Measurements from ENCODE around the gene SULT2B1.
A peak's percentile ranks its signal among the peaks of the same experiment; 100 is the strongest.

SULT2B1 gene

DNA sequence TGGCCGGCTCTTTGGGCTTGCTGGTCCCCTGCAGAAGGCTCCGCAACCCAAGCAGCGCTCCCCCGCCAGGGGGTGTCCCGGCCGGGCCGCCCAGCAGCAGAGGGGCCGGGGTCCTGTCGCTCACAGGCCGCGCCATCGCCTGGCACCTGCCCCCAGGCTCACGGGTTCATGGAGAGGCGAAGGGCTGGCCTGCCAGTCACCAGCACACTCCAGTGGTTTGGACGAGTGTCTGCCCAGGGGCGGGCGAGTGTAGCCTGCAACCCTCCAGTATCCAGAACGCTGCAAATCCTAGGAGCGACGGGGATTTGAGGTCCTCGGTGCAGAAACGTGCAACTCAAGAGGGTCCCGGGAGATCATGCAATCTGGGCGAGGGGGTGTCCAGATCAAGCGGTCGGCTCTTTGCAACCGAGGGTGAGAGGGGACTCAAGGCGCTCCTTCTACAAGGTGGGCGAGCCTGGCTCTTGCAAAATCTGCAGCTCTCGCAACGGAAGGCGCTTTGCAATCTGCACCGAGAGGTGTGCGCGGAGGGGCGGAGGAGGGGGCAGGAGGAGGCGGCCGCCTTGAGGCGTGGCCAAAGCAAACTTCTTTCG is 85.0 kb downstream of the SULT2B1 start, which contains the start of gene DBP:
Gene DBP (minus strand): TSS at position 521 of the 590 bp plus-strand sequence. CDS start 385 bp downstream, at position 136.
- no peak for DNase-seq

DNA sequence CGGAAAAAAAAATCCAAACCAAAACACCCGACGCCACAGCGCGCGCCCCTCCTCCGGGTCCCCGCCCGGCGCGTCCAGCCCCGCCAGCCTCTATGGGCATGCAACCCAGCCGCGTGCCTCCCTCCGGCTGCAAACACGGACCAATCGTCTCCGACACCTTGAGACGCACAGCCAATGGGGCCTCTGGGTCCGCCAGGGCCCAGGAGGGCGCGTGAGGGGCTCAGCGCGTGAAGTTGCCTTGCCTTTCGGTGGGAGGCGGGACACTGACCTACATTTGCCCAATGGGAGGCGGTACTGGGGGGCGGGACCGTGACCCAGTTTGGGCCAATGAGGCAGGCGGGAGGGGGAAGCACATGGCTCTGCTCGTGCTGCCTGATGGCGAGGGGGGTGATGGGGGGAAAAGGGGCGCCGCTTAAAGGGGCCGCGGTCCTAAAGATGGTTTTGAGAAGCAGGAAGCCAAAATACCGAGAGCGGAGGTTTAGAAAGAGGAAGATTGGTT is 85.5 kb downstream of the SULT2B1 start:
- peak; percentile 96 for DNase-seq

DNA sequence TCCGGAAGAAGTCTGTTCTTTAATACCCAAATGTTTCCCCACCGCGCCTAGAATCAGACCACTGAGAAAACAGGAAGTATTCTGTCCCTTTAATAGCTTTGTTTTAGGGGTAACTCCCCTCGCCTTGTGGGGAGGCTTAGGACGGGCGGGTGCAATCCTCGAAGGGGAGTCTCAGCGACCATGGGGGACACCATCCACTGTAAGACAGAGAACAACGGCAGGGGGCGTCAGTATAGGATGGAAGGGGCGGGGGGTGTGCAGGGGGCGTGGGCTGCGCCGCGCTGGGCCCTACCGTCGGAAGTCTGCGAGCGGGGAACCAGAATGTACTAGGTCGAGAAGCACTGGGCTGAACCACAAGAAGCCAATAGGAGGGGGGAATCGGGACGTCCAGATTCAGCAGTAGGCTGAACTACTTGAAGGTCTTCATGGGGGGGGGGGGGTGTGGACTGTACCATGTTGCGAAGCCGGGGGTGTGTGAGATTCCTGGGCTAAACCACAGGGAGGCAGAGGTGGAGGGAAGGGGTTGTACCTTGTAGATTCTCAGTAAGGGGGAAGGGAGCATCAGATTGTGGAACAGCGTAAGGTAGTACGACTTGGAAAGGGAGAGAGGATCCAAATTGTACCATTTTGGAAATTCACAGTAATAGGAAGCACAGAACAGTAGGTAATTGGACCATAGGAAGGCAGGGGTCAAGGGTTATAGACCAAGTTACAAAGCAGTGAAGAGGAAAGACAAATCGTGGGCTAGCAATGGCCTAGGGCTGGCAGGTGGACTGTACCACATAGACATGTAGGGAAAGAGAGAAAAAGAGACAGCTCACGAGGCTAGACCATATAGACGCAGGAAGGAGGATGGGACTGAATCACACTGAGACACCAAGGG is 86.2 kb downstream of the SULT2B1 start:
- DNase-seq: peak; percentile 64

DNA sequence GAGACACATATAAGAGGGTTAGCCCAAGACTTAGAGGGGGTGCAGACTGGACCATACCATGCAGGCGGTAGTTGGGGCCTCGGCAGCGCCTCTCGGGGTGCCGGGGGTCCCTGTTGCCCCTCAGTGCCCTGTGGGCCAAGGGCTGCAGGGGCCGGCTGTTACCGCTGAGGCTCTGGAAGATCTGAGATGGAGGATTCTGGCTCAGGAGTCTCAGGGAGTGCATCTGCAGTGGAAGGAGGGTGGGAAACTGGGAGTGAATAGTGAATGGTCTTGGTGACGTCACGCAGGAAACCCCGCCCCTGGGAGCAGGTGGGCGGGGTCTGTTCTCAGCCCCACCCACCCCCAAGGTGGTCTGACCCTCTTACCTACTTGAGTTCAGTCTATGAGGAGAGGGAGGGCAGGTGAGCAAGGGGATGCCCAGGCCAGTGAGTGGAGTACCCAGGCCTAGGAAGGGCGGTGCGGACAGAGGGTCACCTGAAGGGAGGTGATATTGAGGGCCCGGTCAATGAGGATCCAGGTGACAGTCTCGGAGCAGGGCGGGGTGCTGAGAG is 86.9 kb downstream of the SULT2B1 start:
- DNase-seq: no peak

DNA sequence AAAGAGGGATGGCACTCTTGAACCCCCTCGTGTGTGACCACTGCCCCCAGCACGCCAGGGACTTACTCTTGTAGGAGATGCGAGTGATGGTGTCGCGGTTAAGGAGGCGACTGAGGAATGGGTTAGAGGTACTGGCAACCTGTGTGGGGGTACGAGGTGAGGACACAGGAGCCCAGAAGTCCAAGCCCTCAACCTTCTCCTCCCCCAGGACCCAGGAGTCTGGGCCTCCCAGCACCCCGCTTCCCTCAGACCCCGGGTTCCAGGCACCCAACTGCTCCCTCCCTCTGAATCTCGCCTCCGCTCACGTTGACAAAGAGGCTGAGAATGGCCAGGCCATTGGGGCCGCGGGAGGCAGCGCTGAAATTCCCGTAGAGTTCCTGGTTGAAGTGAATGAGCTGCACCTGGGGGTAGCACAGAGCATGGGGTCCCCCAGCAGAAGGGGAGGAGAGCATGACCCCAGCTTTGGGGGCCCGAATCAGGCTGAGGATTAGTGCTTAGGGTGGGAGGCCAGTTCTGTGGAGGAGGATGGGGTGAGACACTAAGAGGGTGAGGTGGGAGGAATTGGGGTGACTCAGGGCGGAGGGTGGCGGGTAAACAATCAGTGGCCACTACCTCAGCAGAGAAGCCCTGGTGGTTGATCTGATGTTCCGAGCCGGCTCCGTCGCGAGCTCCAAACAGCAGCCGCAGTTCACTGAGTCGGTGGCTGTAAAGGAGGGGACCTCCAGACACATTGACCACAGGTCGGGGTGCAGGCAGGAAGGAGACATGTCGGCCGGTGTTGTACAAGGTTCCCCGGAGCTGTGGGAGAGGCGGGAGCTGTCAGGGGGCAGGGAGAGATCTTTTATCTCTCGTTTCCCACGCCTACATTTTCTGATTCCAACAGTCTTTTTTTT is 87.8 kb downstream of the SULT2B1 start:
- DNase-seq: no peak

DNA sequence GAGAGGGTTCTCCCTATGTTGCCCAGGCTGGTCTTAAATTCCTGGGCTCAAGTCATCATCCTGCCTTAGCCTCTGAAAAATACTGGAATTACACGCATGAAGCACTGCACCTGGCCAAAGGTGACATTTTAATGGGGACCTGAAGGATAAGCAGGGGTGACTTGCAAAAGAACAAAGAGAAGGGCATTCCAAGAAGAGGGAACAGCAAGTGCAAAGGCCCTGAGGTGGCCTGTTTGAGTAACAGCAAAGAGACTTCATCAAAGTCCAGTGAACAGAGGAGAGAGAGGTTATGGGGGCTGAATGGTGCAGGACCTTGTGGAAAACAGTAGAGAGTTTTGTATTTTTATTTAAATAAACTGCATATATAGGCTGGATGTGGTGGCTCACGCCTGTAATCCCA is 89.9 kb downstream of the SULT2B1 start:
- no peak for DNase-seq

DNA sequence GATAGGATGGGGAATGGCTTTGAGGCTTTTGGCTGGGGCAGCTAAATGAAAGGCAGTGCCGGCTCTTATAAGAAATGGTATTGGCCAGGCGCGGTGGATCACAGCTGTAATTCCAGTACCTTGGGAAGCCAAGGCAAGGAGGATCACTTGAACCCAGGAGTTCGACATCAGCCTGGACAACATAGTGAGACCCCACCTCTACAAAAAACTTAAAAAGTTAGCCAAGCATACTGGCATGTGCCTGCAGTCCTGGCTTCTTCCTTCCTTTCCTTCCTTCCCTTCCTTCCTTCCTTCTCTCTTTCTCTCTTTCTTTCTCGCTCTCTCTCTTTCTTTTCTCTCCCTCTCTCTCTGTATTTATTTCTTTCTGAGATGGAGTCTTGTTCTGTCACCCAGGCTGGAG is 90.9 kb downstream of the SULT2B1 start:
- no peak for DNase-seq

DNA sequence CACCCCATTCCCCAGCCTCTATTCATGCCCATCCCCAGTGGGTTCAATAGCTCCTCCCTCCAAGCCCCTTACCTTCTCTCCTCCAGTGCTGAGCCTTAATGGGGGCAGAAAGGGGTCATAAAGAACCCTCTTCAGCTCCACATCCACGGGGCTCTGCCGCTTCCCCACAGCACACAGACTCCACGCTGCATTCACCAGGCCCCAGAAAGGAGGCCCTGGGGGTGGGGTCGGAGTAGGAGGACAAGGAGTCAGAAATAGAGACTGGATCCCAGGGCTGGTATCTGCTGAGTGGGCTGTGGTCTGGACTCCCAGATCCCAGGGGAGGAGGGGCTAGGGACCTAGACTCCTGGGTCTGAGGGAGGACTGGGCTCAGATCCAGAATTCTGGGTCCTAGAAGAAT is 92.4 kb downstream of the SULT2B1 start:
- no peak for DNase-seq

DNA sequence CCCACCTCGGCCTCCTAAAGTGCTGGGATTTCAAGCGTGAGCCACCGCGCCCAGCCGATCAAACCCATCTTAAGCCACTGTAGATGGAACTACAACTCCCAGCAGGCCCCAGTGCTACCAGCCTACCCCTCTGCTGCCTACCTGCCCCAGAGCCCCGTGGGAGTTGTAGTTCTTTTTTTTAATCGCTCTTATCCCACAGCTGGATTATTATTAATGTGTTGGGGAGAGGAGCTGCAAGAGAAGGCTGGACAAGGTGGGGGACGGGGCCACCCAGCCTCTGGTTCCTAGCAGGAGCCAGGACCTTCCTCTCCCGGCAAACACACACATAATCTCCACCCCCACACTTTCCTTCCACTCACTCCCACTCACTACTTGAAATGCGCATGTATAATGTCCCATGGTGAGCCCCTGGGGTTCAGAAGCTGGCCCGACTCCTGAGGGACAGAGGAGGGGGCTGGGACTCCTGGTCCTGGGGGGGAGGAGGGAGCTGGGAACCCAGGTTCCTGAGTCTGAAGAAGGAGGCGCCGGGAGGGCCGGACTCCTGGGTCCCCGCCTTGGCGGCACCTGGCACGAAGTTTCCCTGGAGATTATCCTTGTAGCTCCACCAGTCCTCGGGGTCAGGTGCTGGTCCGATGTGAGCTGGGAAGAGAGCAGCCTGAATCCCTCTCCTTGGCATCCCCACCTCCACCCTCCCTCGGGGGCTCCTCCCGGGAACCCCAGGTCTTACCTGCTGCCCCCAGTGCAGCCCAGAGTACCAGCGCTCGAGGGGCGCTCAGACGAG is 93.1 kb downstream of the SULT2B1 start:
- DNase-seq: peak; percentile 24

DNA sequence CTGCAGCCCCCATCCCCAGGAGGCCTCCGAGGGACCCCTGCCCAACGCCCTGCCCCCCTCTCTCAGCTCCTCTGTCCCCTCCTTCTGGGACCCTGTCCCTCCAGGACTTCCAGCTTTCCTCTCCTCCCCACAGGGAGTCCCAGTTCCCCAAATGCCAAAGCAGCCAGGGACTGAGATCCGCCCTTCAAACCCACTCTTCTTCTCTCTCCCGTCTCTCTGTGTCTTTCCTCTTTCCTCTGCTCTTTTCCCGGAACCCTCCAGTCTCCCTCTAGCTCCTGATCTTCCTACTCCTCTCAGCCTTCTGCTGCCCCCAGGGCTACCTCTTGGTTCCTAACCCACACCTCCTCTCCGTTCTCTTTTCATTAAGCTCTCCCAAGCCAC is 93.6 kb downstream of the SULT2B1 start:
- DNase-seq: no peak

DNA sequence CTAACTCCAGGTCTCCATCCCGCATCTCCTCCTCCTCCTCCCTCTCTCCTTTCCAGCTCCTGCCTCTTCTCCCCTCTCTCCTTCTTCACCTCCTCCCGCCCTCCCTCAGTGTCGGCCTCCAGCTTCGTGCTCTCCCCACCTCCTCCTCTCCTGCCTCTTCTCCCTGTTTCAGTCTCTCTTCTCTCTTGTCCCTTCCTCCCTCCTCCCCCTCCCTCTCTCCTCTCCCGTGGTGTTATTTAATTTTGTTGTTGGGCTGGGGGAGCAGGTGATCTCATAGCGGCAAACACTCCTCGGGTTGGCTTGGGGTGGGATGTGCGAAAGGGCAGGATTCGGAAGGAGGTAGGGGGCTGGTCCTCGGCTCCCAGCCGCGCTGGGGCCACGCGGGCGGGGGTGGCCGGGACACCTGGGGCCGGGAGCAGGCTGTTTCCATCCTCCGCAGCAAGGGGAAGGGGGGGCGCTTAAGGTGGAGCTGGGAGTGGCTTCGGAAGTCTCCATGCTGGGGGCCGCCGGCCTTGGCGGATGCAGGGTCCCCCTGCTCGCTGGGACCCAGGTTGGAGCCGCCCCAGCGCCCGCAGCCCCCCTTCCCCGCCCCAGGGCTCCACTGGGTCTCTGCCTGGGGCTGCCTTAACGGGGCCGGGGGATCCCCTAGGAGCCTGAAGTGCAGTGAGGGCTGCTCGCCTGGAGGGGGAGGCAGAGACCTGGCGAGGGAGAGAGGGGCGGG is 94.2 kb downstream of the SULT2B1 start, which contains the start of gene CA11:
Gene CA11 (minus strand): TSS at position 187 of the 721 bp plus-strand sequence. CDS start 555 bp downstream, outside the sequence.
- peak; percentile 22 for DNase-seq

DNA sequence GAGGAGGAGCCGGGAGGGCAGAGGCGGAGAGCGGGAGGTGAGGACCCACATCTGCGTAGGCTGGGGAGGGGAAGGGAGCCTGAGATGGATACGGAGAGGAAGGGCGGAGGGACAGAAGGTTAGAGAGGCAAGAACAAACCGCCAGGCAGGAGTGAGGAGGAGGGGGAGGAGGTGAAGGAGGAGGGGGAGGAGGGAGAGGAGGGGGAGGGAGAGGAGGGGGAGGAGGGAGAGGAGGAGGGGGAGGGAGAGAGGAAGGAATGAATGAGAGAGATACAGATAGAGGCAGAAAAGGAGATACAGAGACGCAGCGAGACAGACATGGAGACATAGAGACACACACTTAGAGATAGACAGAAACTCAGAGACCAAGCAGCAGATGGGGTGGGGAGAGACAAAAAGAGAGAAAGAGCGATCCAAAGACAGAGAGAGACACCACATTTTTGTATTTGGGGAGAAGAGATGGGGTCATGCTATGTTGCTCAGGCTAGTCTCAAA is 94.8 kb downstream of the SULT2B1 start:
- no peak for DNase-seq

DNA sequence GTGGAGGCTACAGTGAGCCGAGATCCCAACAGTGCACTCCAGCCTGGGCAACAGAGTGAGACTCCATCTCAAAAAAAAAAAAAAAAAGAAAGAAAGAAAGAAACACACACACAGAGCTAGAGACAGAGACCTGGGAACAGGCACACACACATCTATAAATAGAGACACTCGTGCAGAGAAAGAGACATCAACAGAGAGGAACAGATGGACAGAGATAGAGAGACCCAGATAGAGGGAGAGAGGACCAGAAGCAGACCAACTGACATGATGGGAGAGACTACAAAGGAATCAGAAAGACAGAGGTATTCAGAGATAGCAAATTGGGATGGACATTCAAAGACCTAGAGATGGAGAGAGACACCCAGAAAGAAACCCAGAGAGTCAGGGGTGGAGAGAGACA is 96.2 kb downstream of the SULT2B1 start:
- no peak for DNase-seq

All from amniotic stem cell (primary cell).